ENCODE results near the gene FZD8.

Gene FZD8

DNA sequence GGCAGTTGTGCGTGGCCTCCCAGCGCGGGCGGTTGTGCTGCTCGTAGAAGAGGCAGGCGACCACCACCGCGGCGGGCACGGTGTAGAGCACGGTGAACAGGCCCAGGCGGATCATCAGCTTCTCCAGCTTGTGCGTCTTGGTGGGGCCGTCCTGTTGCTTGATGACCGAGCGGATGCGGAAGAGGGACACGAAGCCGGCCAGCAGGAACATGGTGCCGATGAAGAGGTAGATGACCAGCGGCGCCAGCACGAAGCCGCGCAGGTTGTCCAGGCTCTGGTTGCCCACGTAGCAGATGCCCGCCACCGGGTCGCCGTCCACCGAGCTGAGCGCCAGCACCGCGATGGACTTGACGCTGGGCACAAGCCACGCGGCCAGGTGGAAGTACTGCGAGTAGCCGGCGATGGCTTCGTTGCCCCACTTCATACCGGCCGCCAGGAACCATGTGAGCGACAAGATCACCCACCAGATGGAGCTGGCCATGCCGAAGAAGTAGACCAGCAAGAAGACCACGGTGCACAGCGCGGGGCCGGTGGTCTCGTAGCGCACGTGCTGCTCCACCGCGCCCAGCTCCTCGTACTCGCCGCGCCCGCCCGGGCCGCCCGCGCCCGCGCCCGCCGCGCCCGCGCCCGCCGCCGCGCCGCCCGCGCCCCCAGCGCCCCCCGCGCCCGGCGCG lies 2.2 kb downstream of the FZD8 start:
- Histone ChIP-seq H3K4me3 (ENCODE audit: low read length) (peak overlapping the region; percentile 63), H3K4me1 (ENCODE audit: insufficient read depth, low read length) (peaks cover 25% of the 10 kb centered on the region; the same call in 1 of the 2 replicates), H3K9me3 (ENCODE audit: insufficient read depth, low read depth, low read length) (no peaks in the 10 kb centered on the region), H3K36me3 (ENCODE audit: insufficient read depth, low read depth, low read length) (no peaks in the 10 kb centered on the region), H3K9ac (ENCODE audit: low read depth, low read length) (no peak overlapping the region), H3K27me3 (ENCODE audit: insufficient read depth, low read length) (peaks cover 36% of the 10 kb centered on the region), H3K27ac (ENCODE audit: low read length) (no peak overlapping the region)

DNA sequence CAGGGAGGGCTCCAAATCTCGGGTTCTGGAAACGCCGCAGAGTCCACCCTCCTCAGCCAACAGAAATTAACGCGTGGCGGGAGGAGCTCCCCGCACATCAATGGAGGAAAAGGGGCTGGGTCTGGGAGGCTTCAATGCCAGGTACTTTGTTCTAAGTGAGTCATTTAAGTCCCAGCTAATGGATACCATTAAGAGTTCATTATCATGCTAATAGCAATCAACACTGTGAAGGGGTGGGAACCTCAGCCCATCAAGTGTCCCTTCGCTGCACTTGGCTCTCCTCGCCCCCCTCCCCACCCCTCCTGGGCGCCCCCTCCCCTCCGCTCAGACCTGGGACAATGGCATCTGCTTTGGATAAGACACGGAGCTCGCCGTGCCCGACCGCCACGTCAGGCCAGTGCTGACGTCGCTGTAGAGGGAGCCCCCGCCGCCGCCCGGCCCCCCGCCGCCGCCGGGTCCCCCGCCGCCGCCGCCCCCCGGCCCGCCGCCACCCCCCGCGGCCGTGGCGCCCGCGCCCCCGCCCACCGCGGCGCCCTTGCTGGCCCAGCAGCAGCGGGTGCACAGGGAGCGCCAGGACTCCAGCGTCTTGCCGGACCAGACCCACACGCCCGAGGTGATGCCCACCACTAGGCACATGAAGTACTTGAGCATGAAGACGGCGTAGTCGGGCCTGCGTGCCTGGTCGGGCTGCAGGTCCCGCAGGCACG lies 2.9 kb downstream of the FZD8 start:
- peaks cover 29% of the 10 kb centered on the region for H3K27me3 ChIP-seq (ENCODE audit: insufficient read depth, low read length)
- no peaks in the 10 kb centered on the region for H3K9me3 ChIP-seq (ENCODE audit: insufficient read depth, low read depth, low read length)
- H3K4me3 ChIP-seq (ENCODE audit: low read length): peak overlapping the region; percentile 72
- peaks cover 25% of the 10 kb centered on the region; the same call in 1 of the 2 replicates for H3K4me1 ChIP-seq (ENCODE audit: insufficient read depth, low read length)
- no peak overlapping the region for H3K27ac ChIP-seq (ENCODE audit: low read length)
- no peaks in the 10 kb centered on the region for H3K36me3 ChIP-seq (ENCODE audit: insufficient read depth, low read depth, low read length)
- H3K9ac ChIP-seq (ENCODE audit: low read depth, low read length): no peak overlapping the region

DNA sequence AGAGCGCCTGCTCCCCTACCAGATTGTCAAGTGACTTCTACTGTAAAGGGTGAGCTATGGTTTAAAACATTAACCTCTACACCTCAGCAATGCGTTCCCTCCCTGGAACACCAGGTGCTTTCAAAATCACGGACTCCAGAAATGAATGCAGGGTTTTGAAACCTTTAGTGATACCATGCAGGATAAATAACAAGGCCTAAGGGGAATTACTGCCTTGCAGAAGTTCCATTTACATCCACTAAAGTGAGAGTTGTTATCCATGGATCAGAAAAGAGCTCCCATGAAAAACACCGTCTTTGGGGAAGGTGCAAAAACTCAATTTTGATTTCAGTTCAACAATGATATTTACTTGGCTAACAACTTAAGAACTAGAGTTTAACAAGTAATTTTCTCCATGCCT lies 4.0 kb downstream of the FZD8 start:
- peaks cover 25% of the 10 kb centered on the region; the same call in 1 of the 2 replicates for H3K4me1 ChIP-seq (ENCODE audit: insufficient read depth, low read length)
- H3K4me3 ChIP-seq (ENCODE audit: low read length): peak overlapping the region; percentile 72
- no peaks in the 10 kb centered on the region for H3K9me3 ChIP-seq (ENCODE audit: insufficient read depth, low read depth, low read length)
- peaks cover 22% of the 10 kb centered on the region for H3K27me3 ChIP-seq (ENCODE audit: insufficient read depth, low read length)
- peak overlapping the region; percentile 11; the same call in 1 of the 2 replicates for H3K9ac ChIP-seq (ENCODE audit: low read depth, low read length)
- no peak overlapping the region for H3K27ac ChIP-seq (ENCODE audit: low read length)
- H3K36me3 ChIP-seq (ENCODE audit: insufficient read depth, low read depth, low read length): no peaks in the 10 kb centered on the region

DNA sequence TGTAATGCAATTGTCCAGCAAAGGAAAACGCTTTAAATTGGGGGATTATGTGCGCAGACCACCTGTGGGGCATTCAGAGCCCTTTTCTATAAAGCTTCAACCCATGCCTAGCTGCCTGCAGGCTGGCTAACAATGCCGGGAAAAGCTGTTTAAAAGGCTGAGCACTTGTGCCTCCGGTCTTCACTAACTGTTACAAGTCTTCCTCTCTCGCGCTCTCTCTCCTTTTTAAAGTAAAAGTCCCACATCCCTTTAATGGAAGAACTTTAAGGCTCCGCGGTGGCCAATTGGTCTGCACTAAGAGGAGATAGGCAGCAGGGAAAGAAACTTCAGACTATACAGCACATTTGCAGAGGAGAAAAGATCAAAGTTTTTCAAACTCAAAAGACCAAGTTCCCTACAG lies 4.6 kb downstream of the FZD8 start:
- Histone ChIP-seq H3K4me1 (ENCODE audit: insufficient read depth, low read length) (peaks cover 28% of the 10 kb centered on the region; the same call in 1 of the 2 replicates), H3K27me3 (ENCODE audit: insufficient read depth, low read length) (peaks cover 22% of the 10 kb centered on the region), H3K9ac (ENCODE audit: low read depth, low read length) (peak overlapping the region; percentile 37; the same call in 1 of the 2 replicates), H3K4me3 (ENCODE audit: low read length) (peak overlapping the region; percentile 72), H3K36me3 (ENCODE audit: insufficient read depth, low read depth, low read length) (no peaks in the 10 kb centered on the region), H3K9me3 (ENCODE audit: insufficient read depth, low read depth, low read length) (no peaks in the 10 kb centered on the region), H3K27ac (ENCODE audit: low read length) (no peak overlapping the region)

DNA sequence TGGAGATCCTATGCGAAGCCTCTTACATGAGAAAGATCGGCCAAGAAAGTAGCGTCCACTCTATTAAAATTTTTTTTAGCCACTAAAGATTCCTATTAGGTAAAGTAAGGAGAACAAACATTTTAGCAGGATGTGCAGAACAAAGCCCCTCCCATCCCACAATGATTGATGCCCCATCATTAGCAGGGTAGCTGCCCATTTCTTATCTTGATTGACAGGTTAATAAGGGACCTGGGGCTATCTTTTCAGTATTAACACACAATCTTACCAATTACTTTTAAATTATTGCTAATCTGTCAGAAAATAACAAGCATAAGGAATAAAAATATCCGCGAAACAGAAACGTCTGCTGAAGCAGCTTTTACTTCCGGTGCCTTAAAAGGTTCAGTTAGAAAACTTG lies 5.1 kb downstream of the FZD8 start:
- no peaks in the 10 kb centered on the region for H3K9me3 ChIP-seq (ENCODE audit: insufficient read depth, low read depth, low read length)
- H3K36me3 ChIP-seq (ENCODE audit: insufficient read depth, low read depth, low read length): no peaks in the 10 kb centered on the region
- peak overlapping the region; percentile 72 for H3K4me3 ChIP-seq (ENCODE audit: low read length)
- H3K27me3 ChIP-seq (ENCODE audit: insufficient read depth, low read length): peaks cover 22% of the 10 kb centered on the region
- no peak overlapping the region for H3K27ac ChIP-seq (ENCODE audit: low read length)
- peaks cover 29% of the 10 kb centered on the region; the same call in 1 of the 2 replicates for H3K4me1 ChIP-seq (ENCODE audit: insufficient read depth, low read length)
- H3K9ac ChIP-seq (ENCODE audit: low read depth, low read length): peak overlapping the region; percentile 37; the same call in 1 of the 2 replicates

DNA sequence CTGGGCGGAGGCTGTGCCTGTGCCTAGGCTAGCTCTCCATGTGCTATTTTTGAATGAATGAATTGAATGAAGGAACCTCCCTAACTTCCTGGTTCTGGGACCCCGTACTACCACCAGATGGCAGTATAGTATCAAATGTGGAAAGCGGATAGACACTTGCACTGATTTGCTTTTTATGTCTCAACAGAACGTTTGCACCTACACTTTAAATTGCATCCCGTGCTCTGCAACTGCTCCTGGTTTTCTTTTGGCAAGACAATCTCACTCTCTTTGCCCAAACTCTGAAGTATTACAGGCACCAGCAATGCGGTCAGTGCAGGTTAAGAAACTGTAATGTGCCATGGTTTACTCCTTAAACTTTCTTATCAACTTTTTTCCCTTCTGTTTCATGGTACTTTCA lies 6.5 kb downstream of the FZD8 start:
- H3K4me1 ChIP-seq (ENCODE audit: insufficient read depth, low read length): peaks cover 29% of the 10 kb centered on the region; the same call in 1 of the 2 replicates
- H3K4me3 ChIP-seq (ENCODE audit: low read length): no peak overlapping the region
- H3K27ac ChIP-seq (ENCODE audit: low read length): no peak overlapping the region
- H3K27me3 ChIP-seq (ENCODE audit: insufficient read depth, low read length): peaks cover 16% of the 10 kb centered on the region
- H3K36me3 ChIP-seq (ENCODE audit: insufficient read depth, low read depth, low read length): no peaks in the 10 kb centered on the region
- no peak overlapping the region for H3K9ac ChIP-seq (ENCODE audit: low read depth, low read length)
- H3K9me3 ChIP-seq (ENCODE audit: insufficient read depth, low read depth, low read length): no peaks in the 10 kb centered on the region

DNA sequence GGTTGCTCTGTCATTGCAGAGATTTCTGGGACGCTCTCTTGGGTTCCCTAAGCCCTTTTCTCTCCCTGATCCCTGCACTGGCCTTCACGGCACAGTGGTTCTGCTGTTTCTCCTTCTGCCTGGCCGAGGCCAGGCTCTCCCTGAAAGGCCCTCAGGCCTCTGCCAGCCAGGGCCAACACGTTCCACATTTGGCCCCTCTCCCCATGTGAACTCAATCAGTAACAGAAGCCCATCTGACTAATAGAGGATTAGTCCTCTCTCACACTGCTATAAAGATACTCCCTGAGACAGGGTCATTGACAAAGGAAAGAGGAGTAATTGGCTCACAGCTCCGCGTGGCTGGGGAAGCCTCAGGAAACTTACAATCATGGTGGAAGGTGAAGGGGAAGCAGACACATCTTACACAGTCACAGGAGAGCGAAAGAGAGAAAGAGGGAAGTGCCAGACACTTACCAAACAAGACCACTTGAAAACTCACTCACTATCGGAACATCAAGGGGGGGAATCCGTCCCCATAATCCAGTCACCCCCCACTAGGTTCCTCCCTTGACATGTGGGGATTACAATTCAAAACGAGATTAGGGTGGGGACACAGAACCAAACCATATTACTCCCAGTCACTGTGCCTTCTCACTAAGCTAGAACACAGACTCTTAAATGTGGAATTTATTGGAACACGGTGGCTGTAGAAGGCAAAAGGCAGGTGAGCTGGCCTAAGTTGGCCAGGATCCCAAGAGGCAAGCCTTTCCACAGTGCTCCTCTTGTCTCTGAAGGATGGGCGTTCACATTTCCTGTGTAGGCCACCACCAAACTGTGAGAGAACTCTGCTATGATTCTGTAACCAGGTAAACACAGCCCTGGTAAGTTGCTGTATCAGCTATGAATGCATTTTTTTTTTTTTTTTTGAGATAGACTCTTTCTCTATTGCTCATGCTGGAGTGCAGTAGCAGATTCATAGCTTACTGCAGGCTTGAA lies 8.8 kb downstream of the FZD8 start:
- H3K27ac ChIP-seq (ENCODE audit: low read length): no peak overlapping the region
- H3K27me3 ChIP-seq (ENCODE audit: insufficient read depth, low read length): peaks cover 6% of the 10 kb centered on the region; the same call in 1 of the 2 replicates
- H3K9ac ChIP-seq (ENCODE audit: low read depth, low read length): no peak overlapping the region
- peaks cover 28% of the 10 kb centered on the region; the same call in 1 of the 2 replicates for H3K4me1 ChIP-seq (ENCODE audit: insufficient read depth, low read length)
- H3K36me3 ChIP-seq (ENCODE audit: insufficient read depth, low read depth, low read length): no peaks in the 10 kb centered on the region
- no peak overlapping the region for H3K4me3 ChIP-seq (ENCODE audit: low read length)
- no peaks in the 10 kb centered on the region for H3K9me3 ChIP-seq (ENCODE audit: insufficient read depth, low read depth, low read length)

DNA sequence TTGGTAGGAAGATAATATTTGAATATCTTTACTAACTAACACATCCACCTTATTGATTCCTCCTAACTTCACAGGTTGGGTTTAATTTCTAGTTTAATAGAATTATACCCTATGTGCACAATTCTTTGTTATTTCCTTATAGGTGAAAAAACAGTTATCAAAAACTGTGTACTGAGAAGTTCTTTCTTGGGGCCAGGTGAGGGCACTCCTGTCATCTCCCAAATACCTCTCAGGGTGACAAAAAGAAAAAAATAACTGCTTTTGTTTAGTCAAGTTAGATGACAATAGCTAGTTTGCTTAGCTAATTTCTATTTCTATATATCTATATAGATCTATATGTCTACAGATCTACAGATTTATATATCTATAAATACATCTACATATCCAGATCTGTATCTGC lies 10.1 kb downstream of the FZD8 start:
- Histone ChIP-seq H3K36me3 (ENCODE audit: insufficient read depth, low read depth, low read length) (no peaks in the 10 kb centered on the region), H3K27ac (ENCODE audit: low read length) (no peak overlapping the region), H3K9me3 (ENCODE audit: insufficient read depth, low read depth, low read length) (no peaks in the 10 kb centered on the region), H3K27me3 (ENCODE audit: insufficient read depth, low read length) (no peaks in the 10 kb centered on the region; the same call in 1 of the 2 replicates), H3K9ac (ENCODE audit: low read depth, low read length) (no peak overlapping the region), H3K4me1 (ENCODE audit: insufficient read depth, low read length) (peaks cover 19% of the 10 kb centered on the region; the same call in 1 of the 2 replicates), H3K4me3 (ENCODE audit: low read length) (no peak overlapping the region)

DNA sequence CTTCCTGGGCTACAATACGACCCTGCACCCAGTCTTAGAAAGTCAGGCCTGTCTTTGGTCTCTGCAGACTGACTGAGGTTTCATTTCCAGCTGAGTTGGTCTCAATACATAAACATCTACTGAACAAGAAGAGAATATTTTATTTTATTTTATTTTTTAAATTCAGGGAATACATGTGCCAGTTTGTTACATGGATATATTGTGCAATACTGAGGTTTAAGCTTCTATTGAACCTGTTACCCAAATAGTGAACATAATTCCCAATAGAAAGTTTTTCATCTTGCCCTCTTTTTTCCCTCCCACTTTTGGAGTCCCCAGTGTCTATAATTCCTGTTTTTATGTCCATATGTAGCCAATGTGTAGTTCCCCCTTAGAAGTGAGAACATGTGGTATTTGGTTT lies 10.7 kb downstream of the FZD8 start:
- peaks cover 13% of the 10 kb centered on the region; the same call in 1 of the 2 replicates for H3K4me1 ChIP-seq (ENCODE audit: insufficient read depth, low read length)
- no peaks in the 10 kb centered on the region; the same call in 1 of the 2 replicates for H3K27me3 ChIP-seq (ENCODE audit: insufficient read depth, low read length)
- no peak overlapping the region for H3K27ac ChIP-seq (ENCODE audit: low read length)
- no peak overlapping the region for H3K9ac ChIP-seq (ENCODE audit: low read depth, low read length)
- no peaks in the 10 kb centered on the region for H3K9me3 ChIP-seq (ENCODE audit: insufficient read depth, low read depth, low read length)
- no peak overlapping the region for H3K4me3 ChIP-seq (ENCODE audit: low read length)
- H3K36me3 ChIP-seq (ENCODE audit: insufficient read depth, low read depth, low read length): no peaks in the 10 kb centered on the region

DNA sequence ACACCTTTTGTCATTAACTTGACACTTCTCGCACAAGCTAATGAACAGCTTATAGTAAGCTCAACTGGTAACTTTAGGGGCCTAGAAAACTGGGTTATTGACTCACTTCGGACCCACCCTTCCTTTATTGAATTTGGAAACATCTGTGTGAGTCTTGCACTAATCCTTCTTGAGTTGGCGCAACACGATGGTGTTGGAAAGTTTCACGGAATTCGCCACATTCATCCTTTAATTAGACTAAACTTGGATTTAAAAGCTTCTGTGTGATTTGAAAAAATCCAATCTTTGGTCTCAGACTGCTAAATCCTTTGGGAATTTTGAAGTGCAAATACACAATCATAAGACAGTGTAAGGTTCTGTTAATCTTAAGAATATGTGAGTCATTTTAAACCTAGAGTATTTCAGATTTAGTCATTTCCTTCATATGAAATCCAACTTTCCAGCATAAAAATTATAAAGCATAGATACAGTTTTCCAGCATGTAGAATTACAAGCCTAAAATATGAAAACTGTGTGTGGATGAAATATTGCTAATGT lies 15.1 kb downstream of the FZD8 start:
- H3K27me3 ChIP-seq (ENCODE audit: insufficient read depth, low read length): no peaks in the 10 kb centered on the region
- no peak overlapping the region for H3K9ac ChIP-seq (ENCODE audit: low read depth, low read length)
- no peak overlapping the region for H3K27ac ChIP-seq (ENCODE audit: low read length)
- no peak overlapping the region for H3K4me3 ChIP-seq (ENCODE audit: low read length)
- no peaks in the 10 kb centered on the region for H3K36me3 ChIP-seq (ENCODE audit: insufficient read depth, low read depth, low read length)
- no peaks in the 10 kb centered on the region for H3K9me3 ChIP-seq (ENCODE audit: insufficient read depth, low read depth, low read length)
- no peaks in the 10 kb centered on the region for H3K4me1 ChIP-seq (ENCODE audit: insufficient read depth, low read length)

DNA sequence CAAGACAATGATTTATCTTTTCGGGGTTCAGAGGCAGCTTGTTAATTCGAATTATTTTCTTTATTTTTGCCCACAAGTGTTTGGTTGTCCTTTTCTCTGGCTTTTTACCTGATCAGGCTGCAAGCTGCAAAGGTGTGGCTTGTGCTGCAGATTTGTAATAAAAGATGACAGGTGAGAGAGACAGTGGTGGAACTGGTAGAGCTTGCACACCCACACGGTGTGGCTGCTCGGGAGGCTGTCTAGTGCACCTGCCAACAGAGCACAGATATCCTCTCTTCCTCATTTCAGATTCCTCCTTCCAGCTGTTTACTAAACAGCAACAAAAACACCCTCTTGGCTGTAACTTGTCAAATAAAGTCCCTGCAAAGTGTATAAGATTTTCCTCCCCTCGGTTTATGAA lies 27.8 kb downstream of the FZD8 start:
- no peaks in the 10 kb centered on the region for H3K4me1 ChIP-seq (ENCODE audit: insufficient read depth, low read length)
- H3K27me3 ChIP-seq (ENCODE audit: insufficient read depth, low read length): no peaks in the 10 kb centered on the region
- no peaks in the 10 kb centered on the region for H3K36me3 ChIP-seq (ENCODE audit: insufficient read depth, low read depth, low read length)
- no peak overlapping the region for H3K9ac ChIP-seq (ENCODE audit: low read depth, low read length)
- no peak overlapping the region for H3K4me3 ChIP-seq (ENCODE audit: low read length)
- H3K27ac ChIP-seq (ENCODE audit: low read length): no peak overlapping the region
- peaks cover 4% of the 10 kb centered on the region for H3K9me3 ChIP-seq (ENCODE audit: insufficient read depth, low read depth, low read length)

All from iPS-20b (cell line).